Activated T-cell treated with anti-CD3 and anti-CD28 coated beads, Interleukin-2, amount 50 U/mL, for 48 hours (primary cell): ENCODE data around the gene NR1D1.

Source experiments
- DNase-seq, 2 experiments: peaks; one replicate each; pipeline ENCODE4 v3.0.0-alpha.2; 2020

NR1D1 gene

GRCh38 chr17:40062329-40063186, 37.8 kb downstream of the NR1D1 start, which contains the start of gene THRA:
TSS of gene THRA (plus strand) at chr17:40062965. CDS start at chr17:40074489, 11,524 bp downstream.
- peak; percentile 71 to 78 for DNase-seq

GRCh38 chr17:40061609-40062038, 38.8 kb downstream of the NR1D1 start:
- no peak for DNase-seq

- DNase-seq, result no peak
These were observed 39.3 kb downstream of the NR1D1 start for GRCh38 chr17:40060887-40061608.

- no peak for DNase-seq
These were observed 40.5 kb downstream of the NR1D1 start for GRCh38 chr17:40059729-40060475.

GRCh38 chr17:40058865-40059264, 41.5 kb downstream of the NR1D1 start:
- DNase-seq, result no peak

GRCh38 chr17:40058186-40058784, 42.1 kb downstream of the NR1D1 start:
- DNase-seq, result no peak

GRCh38 chr17:40056379-40057015, 43.9 kb downstream of the NR1D1 start:
- no peak for DNase-seq
